MCF 10A (cell line): ENCODE results near the gene N4BP2L2. TPM values are rescaled to one million over a fixed set of nuclear protein-coding genes. Genes with fewer than 3 reads are reported as not detected.
A peak's percentile ranks its signal among the peaks of the same experiment; 100 is the strongest.

Experiments
- BruUV-seq: library from RNA; stranded (reverse); fragments of 400-500 nt; replicated peaks from 2 replicates; lab custom pipeline; 2021; lab: Mats Ljungman, UMichigan
- CTCF ChIA-PET: fragments of 300-600 bp; sonication (Branson Sonifier 250); formaldehyde crosslinking; extraction: SDS; loops from one replicate; lab custom pipeline; 2021; ENCODE audit warnings: antibody characterized with exemption, inconsistent platforms; lab: Yijun Ruan, JAX
- POLR2A ChIA-PET: fragments of 300-600, 350-650 bp; sonication (Branson Sonifier 250); formaldehyde crosslinking; extraction: SDS; loops from one replicate; lab custom pipeline; 2020; ENCODE audit warnings: antibody characterized with exemption, inconsistent platforms; lab: Yijun Ruan, JAX
- DNase-seq: peaks from one replicate; pipeline ENCODE4 v3.0.0-alpha.2; 2018; ENCODE audit not compliant: unreplicated experiment
- H3K27ac Mint-ChIP-seq: one replicate; pipeline ENCODE4 v1.8.0; 2022; ENCODE audit warnings: mild to moderate bottlenecking, low read depth, mixed read lengths; ENCODE audit not compliant: unreplicated experiment
- H3K27me3 Mint-ChIP-seq: one replicate; pipeline ENCODE4 v1.8.0; 2022; ENCODE audit warnings: mixed read lengths; ENCODE audit not compliant: insufficient read depth, unreplicated experiment
- H3K36me3 Mint-ChIP-seq: one replicate; pipeline ENCODE4 v1.8.0; 2022; ENCODE audit warnings: mild to moderate bottlenecking, moderate library complexity, mixed read lengths; ENCODE audit not compliant: insufficient read depth, unreplicated experiment
- H3K4me1 Mint-ChIP-seq: one replicate; pipeline ENCODE4 v1.8.0; 2022; ENCODE audit warnings: mixed read lengths; ENCODE audit not compliant: insufficient read depth, unreplicated experiment
- H3K4me3 Mint-ChIP-seq: one replicate; pipeline ENCODE4 v1.8.0; 2022; ENCODE audit warnings: mild to moderate bottlenecking, moderate library complexity, mixed read lengths; ENCODE audit not compliant: unreplicated experiment
- H3K9me3 Mint-ChIP-seq: one replicate; pipeline ENCODE4 v1.8.0; 2022; ENCODE audit warnings: mixed read lengths; ENCODE audit not compliant: unreplicated experiment
- CTCF ChIP-seq: fragments of 200-600 bp; IDR thresholded peaks from one replicate; pipeline ENCODE4 v1.8.0; 2022; ENCODE audit warnings: antibody characterized with exemption, mild to moderate bottlenecking; ENCODE audit not compliant: unreplicated experiment
- intact Hi-C: fragments of 100-400 bp; cut with micrococcal nuclease; formaldehyde crosslinking; loops from 2 replicates; pipeline ENCODE4 v1.14.1; 2022
- total RNA-seq: library from RNA; stranded (reverse); gene quantifications from 2 replicates; pipeline ENCODE4 v1.2.3, GENCODE V29; 2022

The N4BP2L2 gene
- total RNA-seq, 1 experiment from 2014 or later: 113 TPM

DNA sequence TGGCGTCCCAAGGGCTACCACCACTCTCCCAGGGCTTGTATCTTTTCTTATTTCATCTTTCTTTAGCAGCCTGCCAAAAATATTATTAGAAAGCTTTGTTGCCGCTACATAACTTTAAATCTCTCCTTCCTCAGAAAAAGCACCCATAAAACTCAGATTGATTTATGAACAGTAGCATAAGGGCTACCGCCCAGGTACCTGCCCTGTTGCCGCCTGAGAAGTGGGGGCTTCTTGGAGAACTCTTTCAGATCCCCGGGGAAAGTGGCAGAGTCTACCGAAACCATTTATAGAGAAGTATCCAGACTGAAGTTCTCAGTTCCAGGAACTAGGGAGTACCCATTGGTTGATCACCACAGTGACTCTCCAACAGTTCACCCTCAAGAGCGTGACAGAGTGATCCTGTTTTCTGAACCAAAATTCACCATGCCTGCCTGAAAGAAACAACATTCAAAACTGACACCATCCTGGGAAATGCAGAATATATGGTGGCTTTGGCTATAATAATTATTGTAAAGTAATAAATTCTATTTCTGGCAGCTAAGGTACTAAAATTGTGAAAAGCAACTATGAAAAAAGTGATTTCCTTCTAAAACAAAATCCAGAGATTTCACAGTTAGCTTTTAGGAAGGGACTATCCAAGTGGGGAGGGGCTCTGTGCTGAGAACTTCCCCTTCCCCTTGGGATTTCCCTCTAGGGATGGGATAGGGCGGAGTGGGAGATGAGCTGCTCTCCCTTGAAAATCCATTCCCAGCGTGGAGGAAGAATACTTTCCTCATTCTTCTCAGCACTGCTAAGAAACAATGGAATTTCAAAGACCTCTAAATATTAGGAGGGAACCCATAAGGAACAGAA, 109.8 kb downstream of the N4BP2L2 start:
- Mint-ChIP-seq H3K4me1 (peaks cover 9% of the 10 kb centered on the region), H3K9me3 (no peaks in the 10 kb centered on the region), H3K27ac (no peak overlapping the region), H3K27me3 (no peaks in the 10 kb centered on the region), H3K36me3 (peaks cover 44% of the 10 kb centered on the region), H3K4me3 (peak overlapping the region; percentile 66)
- TF ChIP-seq CTCF: no peak
- intact Hi-C loops: no loop called here
- BruUV-seq: no TSS peak
- CTCF ChIA-PET: no interaction called here
- POLR2A ChIA-PET: interaction anchor here (0.6 to 1.4 kb wide), 2 partner anchors 110 to 151 kb away, joined by 3 to 5 read pairs; no protein-coding TSS in a partner anchor
- DNase-seq: no peak

GRCh38 chr13:32427852-32428580, 110.6 kb downstream of the N4BP2L2 start, which contains the start of gene N4BP2L1:
N4BP2L1 (minus strand) TSS chr13:32428130; CDS start chr13:32428082, 48 bp downstream.
- Mint-ChIP-seq H3K27me3 (no peaks in the 10 kb centered on the region), H3K36me3 (peaks cover 49% of the 10 kb centered on the region), H3K4me3 (peak within 1 kb of the TSS; percentile 66), H3K27ac (peak within 1 kb of the TSS; percentile 74), H3K9me3 (no peaks in the 10 kb centered on the region), H3K4me1 (peaks cover 9% of the 10 kb centered on the region)
- BruUV-seq: no TSS peak
- TF ChIP-seq CTCF: no peak
- ChIA-PET POLR2A (interaction anchor here (0.6 to 0.8 kb wide), 2 partner anchors 13 to 151 kb away, joined by 3 to 5 read pairs; no protein-coding TSS in a partner anchor), CTCF (no interaction called here)
- DNase-seq: peak; percentile 40
- intact Hi-C loops: no loop called here

DNA sequence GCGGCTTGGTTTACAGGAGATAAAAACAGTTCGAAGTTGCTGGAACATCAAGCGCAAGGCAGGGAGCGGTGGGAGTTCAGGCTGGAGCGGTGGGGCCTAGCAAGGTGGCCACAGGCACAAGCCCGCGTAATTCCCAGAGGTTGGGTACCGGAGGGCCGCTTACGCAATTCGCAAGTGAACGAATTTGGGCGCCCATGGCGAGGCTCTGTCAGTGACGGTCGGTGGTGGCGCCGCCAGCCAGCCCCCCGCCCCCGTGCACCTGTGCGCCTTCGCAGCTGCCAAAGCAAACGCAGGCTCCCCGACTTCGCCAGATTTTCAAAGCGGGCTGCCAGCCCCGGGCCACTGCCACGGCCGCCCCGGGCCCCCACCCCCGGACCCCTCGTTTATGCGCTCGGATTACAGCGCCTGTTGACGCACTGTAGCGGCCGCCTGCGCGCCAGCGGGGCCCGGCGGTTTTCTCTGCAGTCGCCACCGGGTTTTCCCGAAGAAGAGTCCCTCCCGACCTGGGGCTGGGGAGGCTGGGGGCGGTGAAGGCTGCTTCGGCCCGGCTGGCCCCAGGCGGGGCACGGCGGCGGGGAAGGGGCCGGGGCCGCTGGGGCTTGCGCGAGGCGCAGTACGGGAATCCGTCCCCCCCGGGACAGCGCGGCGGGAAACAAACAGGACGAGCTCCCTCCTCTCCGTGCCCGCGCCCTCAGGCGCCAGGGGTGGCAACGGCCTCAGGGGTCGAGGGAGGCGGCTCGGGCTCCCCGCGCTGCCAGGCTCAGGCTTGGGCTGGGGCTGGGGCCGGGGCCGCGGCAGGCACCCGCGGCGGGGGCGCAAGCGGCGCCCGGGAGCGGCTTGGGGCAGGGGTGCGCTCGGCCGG, 111.4 kb downstream of the N4BP2L2 start:
- CTCF ChIA-PET: interaction anchor here (0.7 kb wide), 1 partner anchor 206 kb away, joined by 3 read pairs; no protein-coding TSS in a partner anchor
- intact Hi-C loops: no loop called here
- DNase-seq: no peak
- Mint-ChIP-seq H3K27ac (peak overlapping the region; percentile 74), H3K27me3 (no peaks in the 10 kb centered on the region), H3K36me3 (peaks cover 41% of the 10 kb centered on the region), H3K4me3 (peak overlapping the region; percentile 62), H3K4me1 (peaks cover 5% of the 10 kb centered on the region), H3K9me3 (no peaks in the 10 kb centered on the region)
- POLR2A ChIA-PET: interaction anchor here (0.8 kb wide), 1 partner anchor 14 kb away, joined by 3 read pairs; no protein-coding TSS in a partner anchor
- no peak for TF ChIP-seq CTCF
- BruUV-seq: no TSS peak
